Trophoblast cell (in vitro differentiated cells and primary cell): ENCODE data around the gene C9orf50.

ENCODE experiments used
- DNase-seq, 2 donors: peaks; one replicate each; pipeline ENCODE4 v3.0.0-alpha.2; 2016
- H2AFZ ChIP-seq: 2 replicates; pipeline ENCODE4 v1.6.1; 2013; ENCODE audit warnings: low read length, moderate library complexity, mild to moderate bottlenecking; ENCODE audit not compliant: insufficient read depth, poor library complexity
- H2AK5ac ChIP-seq: 2 replicates; pipeline ENCODE4 v1.6.1; 2013; ENCODE audit warnings: mild to moderate bottlenecking, low read length
- H2BK120ac ChIP-seq: 2 replicates; pipeline ENCODE4 v1.6.1; 2013; ENCODE audit warnings: low read length, mild to moderate bottlenecking, moderate library complexity; ENCODE audit not compliant: insufficient read depth, poor library complexity
- H2BK12ac ChIP-seq: 2 replicates; pipeline ENCODE4 v1.6.1; 2013; ENCODE audit warnings: mild to moderate bottlenecking, low read length, moderate library complexity
- H2BK5ac ChIP-seq: 2 replicates; pipeline ENCODE4 v1.6.1; 2013; ENCODE audit warnings: low read length, low read depth, moderate library complexity, mild to moderate bottlenecking; ENCODE audit not compliant: poor library complexity
- H3K14ac ChIP-seq: 2 replicates; pipeline ENCODE4 v1.6.1; 2013; ENCODE audit warnings: mild to moderate bottlenecking, low read length
- H3K18ac ChIP-seq: 2 replicates; pipeline ENCODE4 v1.6.1; 2013; ENCODE audit warnings: mild to moderate bottlenecking, low read length
- H3K23ac ChIP-seq: 2 replicates; pipeline ENCODE4 v1.6.1; 2013; ENCODE audit warnings: low read length
- H3K27ac ChIP-seq: 2 replicates; pipeline ENCODE4 v1.5.1; 2013; ENCODE audit warnings: low read depth, mild to moderate bottlenecking, inconsistent platforms, low read length, moderate library complexity
- H3K27me3 ChIP-seq: 2 replicates; pipeline ENCODE4 v1.6.1; 2013; ENCODE audit warnings: inconsistent platforms, mild to moderate bottlenecking, low read length, moderate library complexity; ENCODE audit not compliant: insufficient read depth
- H3K36me3 ChIP-seq, 2 experiments: 1 replicate in 1 of 2; 2 replicates in 1 of 2; pipeline ENCODE4 v1.6.1; 2013; ENCODE audit warnings: low read length in 2 of 2, mild to moderate bottlenecking in 2 of 2, moderate library complexity in 1 of 2; ENCODE audit not compliant: insufficient read depth in 2 of 2, control insufficient read depth in 1 of 2
- H3K4ac ChIP-seq: 2 replicates; pipeline ENCODE4 v1.6.1; 2013; ENCODE audit warnings: low read depth, mild to moderate bottlenecking, low read length, moderate library complexity
- H3K4me1 ChIP-seq, 2 experiments: 1 replicate in 1 of 2; 2 replicates in 1 of 2; pipeline ENCODE4 v1.6.1; 2013; ENCODE audit warnings: low read length in 2 of 2, mild to moderate bottlenecking in 2 of 2, moderate library complexity in 1 of 2; ENCODE audit not compliant: insufficient read depth in 2 of 2, control insufficient read depth in 1 of 2
- H3K4me2 ChIP-seq: 2 replicates; pipeline ENCODE4 v1.6.1; 2013; ENCODE audit warnings: inconsistent platforms, mild to moderate bottlenecking, low read length, moderate library complexity
- H3K4me3 ChIP-seq: 2 replicates; pipeline ENCODE4 v1.5.1; 2013; ENCODE audit warnings: mild to moderate bottlenecking, low read depth, low read length, inconsistent platforms
- H3K79me1 ChIP-seq: one replicate; pipeline ENCODE4 v1.6.1; 2013; ENCODE audit warnings: low read length
- H3K79me2 ChIP-seq: 2 replicates; pipeline ENCODE4 v1.6.1; 2013; ENCODE audit warnings: low read length, mild to moderate bottlenecking; ENCODE audit not compliant: control insufficient read depth, insufficient read depth, poor library complexity
- H3K9ac ChIP-seq: 2 replicates; pipeline ENCODE4 v1.6.1; 2013; ENCODE audit warnings: mild to moderate bottlenecking, low read length
- H3K9me3 ChIP-seq: 2 replicates; pipeline ENCODE4 v1.6.1; 2013; ENCODE audit warnings: low read depth, mild to moderate bottlenecking, control low read depth, inconsistent platforms, low read length; ENCODE audit not compliant: insufficient read depth
- H4K12ac ChIP-seq: 2 replicates; pipeline ENCODE4 v1.6.1; 2013; ENCODE audit warnings: low read depth, mild to moderate bottlenecking, low read length, moderate library complexity
- H4K8ac ChIP-seq: 2 replicates; pipeline ENCODE4 v1.6.1; 2013; ENCODE audit warnings: low read depth, mild to moderate bottlenecking, low read length, moderate library complexity
- H4K91ac ChIP-seq: one replicate; pipeline ENCODE4 v1.6.1; 2013; ENCODE audit warnings: low read depth, mild to moderate bottlenecking, low read length, moderate library complexity
- WGBS: extraction: QIAGEN DNeasy Blood & Tissue Kit; methylation state at CpG from one replicate; pipeline ENCODE4 v1.1.7; 2013; ENCODE audit warnings: missing lambda C conversion rate; ENCODE audit not compliant: insufficient read length, insufficient coverage; ENCODE audit errors: extremely low coverage; 5-methylcytosine and 5-hydroxymethylcytosine counted together

C9orf50 gene

GRCh38 chr9:129650680-129651235, 29.9 kb upstream of the C9orf50 start:
- H4K91ac ChIP-seq: no peak overlapping the region
- H3K4me1 ChIP-seq: peaks cover 0 to 6% of the 10 kb centered on the region in 2 experiments
- H2AK5ac ChIP-seq: no peak overlapping the region
- H3K14ac ChIP-seq: no peak overlapping the region
- peaks cover 2% of the 10 kb centered on the region for H3K79me1 ChIP-seq
- no peaks in the 10 kb centered on the region for H3K27me3 ChIP-seq
- no peak for DNase-seq
- no peak overlapping the region for H2BK120ac ChIP-seq
- no peak overlapping the region for H2BK5ac ChIP-seq
- no CpG with 5 or more reads among the region's 10 CpGs for WGBS
- no peak overlapping the region for H3K4ac ChIP-seq
- H3K4me2 ChIP-seq: no peak overlapping the region
- no peak overlapping the region for H3K18ac ChIP-seq
- H3K79me2 ChIP-seq: no peaks in the 10 kb centered on the region
- H3K9ac ChIP-seq: no peak overlapping the region
- H2BK12ac ChIP-seq: no peak overlapping the region
- H2AFZ ChIP-seq: no peak overlapping the region
- H3K23ac ChIP-seq: no peak overlapping the region
- no peak overlapping the region for H4K12ac ChIP-seq
- H3K36me3 ChIP-seq: no peaks in the 10 kb centered on the region
- H4K8ac ChIP-seq: no peak overlapping the region
- H3K27ac ChIP-seq: no peak overlapping the region
- no peaks in the 10 kb centered on the region for H3K9me3 ChIP-seq
- H3K4me3 ChIP-seq: no peak overlapping the region

GRCh38 chr9:129649726-129650679, 29.1 kb upstream of the C9orf50 start:
- Histone ChIP-seq H3K27ac (no peak overlapping the region), H4K8ac (no peak overlapping the region), H3K27me3 (no peaks in the 10 kb centered on the region), H2AFZ (no peak overlapping the region), H3K4me2 (no peak overlapping the region), H3K4ac (no peak overlapping the region), H3K4me3 (no peak overlapping the region), H3K4me1 (peaks cover 0 to 6% of the 10 kb centered on the region in 2 experiments), H3K79me1 (peaks cover 2% of the 10 kb centered on the region), H2BK12ac (no peak overlapping the region), H3K23ac (no peak overlapping the region), H3K18ac (no peak overlapping the region), H3K79me2 (no peaks in the 10 kb centered on the region), H3K9me3 (no peaks in the 10 kb centered on the region), H4K12ac (no peak overlapping the region), H3K36me3 (no peaks in the 10 kb centered on the region), H3K14ac (no peak overlapping the region), H4K91ac (no peak overlapping the region), H2BK120ac (no peak overlapping the region), H3K9ac (no peak overlapping the region), H2AK5ac (no peak overlapping the region), H2BK5ac (no peak overlapping the region)
- no CpG with 5 or more reads among the region's 20 CpGs for WGBS
- DNase-seq: no peak

GRCh38 chr9:129648764-129649115, 27.8 kb upstream of the C9orf50 start:
- Histone ChIP-seq H3K4ac (no peak overlapping the region), H3K9ac (no peak overlapping the region), H2BK120ac (no peak overlapping the region), H3K4me2 (no peak overlapping the region), H2AFZ (no peak overlapping the region), H4K8ac (no peak overlapping the region), H3K79me1 (peaks cover 2% of the 10 kb centered on the region), H3K23ac (no peak overlapping the region), H3K4me3 (no peak overlapping the region), H4K12ac (no peak overlapping the region), H3K36me3 (no peaks in the 10 kb centered on the region), H3K9me3 (no peaks in the 10 kb centered on the region), H2AK5ac (no peak overlapping the region), H2BK12ac (no peak overlapping the region), H3K27me3 (no peaks in the 10 kb centered on the region), H3K27ac (no peak overlapping the region), H3K14ac (no peak overlapping the region), H3K79me2 (no peaks in the 10 kb centered on the region), H3K18ac (no peak overlapping the region), H2BK5ac (no peak overlapping the region), H4K91ac (peak overlapping the region; percentile 41), H3K4me1 (peaks cover 0 to 6% of the 10 kb centered on the region in 2 experiments)
- WGBS: no CpG with 5 or more reads among the region's 10 CpGs
- no peak for DNase-seq

- Histone ChIP-seq H3K79me1 (peaks cover 2% of the 10 kb centered on the region), H3K4me3 (no peak overlapping the region), H2AFZ (no peak overlapping the region), H4K91ac (no peak overlapping the region), H3K9me3 (no peaks in the 10 kb centered on the region), H3K27ac (no peak overlapping the region), H3K18ac (no peak overlapping the region), H3K14ac (no peak overlapping the region), H3K23ac (no peak overlapping the region), H2BK12ac (no peak overlapping the region), H4K8ac (no peak overlapping the region), H3K4ac (no peak overlapping the region), H3K4me1 (peaks cover 0 to 6% of the 10 kb centered on the region in 2 experiments), H3K9ac (no peak overlapping the region), H4K12ac (no peak overlapping the region), H3K36me3 (no peaks in the 10 kb centered on the region), H2AK5ac (no peak overlapping the region), H2BK5ac (no peak overlapping the region), H3K4me2 (no peak overlapping the region), H2BK120ac (no peak overlapping the region), H3K27me3 (no peaks in the 10 kb centered on the region), H3K79me2 (no peaks in the 10 kb centered on the region)
- peak; percentile 47 to 85 for DNase-seq
- 100% methylated on average over 3 of the region's 16 CpGs for whole genome bisulfite sequencing
Measured at GRCh38 chr9:129648092-129648763, 27.3 kb upstream of the C9orf50 start.
